Psoas muscle (tissue), 8 donors: ENCODE results near the gene KIF20B. TPM values are rescaled to one million over a fixed set of nuclear protein-coding genes. Genes with fewer than 3 reads are reported as not detected.

ENCODE experiments used
- ATAC-seq, 4 donors: fragments of 200-7000 bp; cut with Tn5 transposase; one replicate each; pipeline ENCODE4 v1.9.1; 2020; ENCODE audit warnings: moderate library complexity in 3 of 4, mild to moderate bottlenecking in 2 of 4
- DNase-seq, 2 donors: peaks; one replicate each; pipeline ENCODE4 v3.0.0-alpha.2; 2020
- H3K27ac ChIP-seq: fragments of 200-600 bp; one replicate; pipeline ENCODE4 v1.8.0; 2022
- H3K27me3 ChIP-seq, 3 donors: fragments of 200-600 bp in 1 of 3; one replicate each; pipeline versions ENCODE4 v1.6.1 to v1.8.0; 2013 to 2022; ENCODE audit warnings: low read length in 2 of 3, mild to moderate bottlenecking in 2 of 3, moderate library complexity in 1 of 3; ENCODE audit not compliant: insufficient read depth in 3 of 3
- H3K36me3 ChIP-seq, 2 donors: fragments of 200-600 bp in 1 of 2; one replicate each; pipeline versions ENCODE4 v1.6.1 to v1.8.0; 2013 to 2022; ENCODE audit warnings: low read depth in 1 of 2, mild to moderate bottlenecking in 1 of 2, moderate library complexity in 1 of 2; ENCODE audit not compliant: insufficient read depth in 1 of 2
- H3K4me1 ChIP-seq: fragments of 200-600 bp; one replicate; pipeline ENCODE4 v1.8.0; 2022
- H3K4me3 ChIP-seq: fragments of 200-600 bp; one replicate; pipeline ENCODE4 v1.8.0; 2022; ENCODE audit warnings: mild to moderate bottlenecking
- H3K9me3 ChIP-seq: fragments of 200-600 bp; one replicate; pipeline ENCODE4 v1.8.0; 2022
- WGBS, 3 donors: extraction: QIAGEN DNeasy Blood & Tissue Kit; methylation state at CpG; one replicate each; pipeline versions ENCODE4 v1.1.6 to v1.1.7; 2013; 5-methylcytosine and 5-hydroxymethylcytosine counted together
- intact Hi-C, 2 donors: fragments of 100-400 bp; cut with DNase I; formaldehyde crosslinking; loops; one replicate each; pipeline versions ENCODE4 v1.11.0 to v1.14.2; 2022
- polyA plus RNA-seq, 3 donors: library from polyadenylated mRNA; stranded (reverse); fragments of 200-250 nt; gene quantifications; one replicate each; pipeline ENCODE4 v1.2.3, GENCODE V29; 2013
- total RNA-seq, 4 donors: library from RNA; stranded (reverse); fragmentation: NEBNext Ultra II Directional in 2 of 4; extraction: Animal tissue kit (Norgen Biotek cat#: 25700) in 2 of 4; gene quantifications; one replicate each; pipeline versions ENCODE4 v1.2.1 to v1.2.4, GENCODE V29; 2021 to 2023
- TF ChIP-seq, protein P1 (sequence below): fragments of 200-600 bp; IDR thresholded peaks from one replicate; pipeline ENCODE4 v1.8.0; 2022; ENCODE audit warnings: antibody characterized with exemption
- donor health status: healthy with polysubstance abuse.
- donor health status: DM: no; HTN: no; CAD: no; lungs with moderate emphysema.
- donor health status: Bipolar disorder and iron deficiency.
- donor health status: healthy.
- donor health status: DM: yes; HTN: yes; CAD: no.
- donor health status: DM: no; HTN: no; CAD: no.
- donor health status: DM: no; HTN: no; CAD: no.
- donor health status: DM: yes; HTN: yes; CAD: no.

KIF20B gene
- total and polyA plus RNA-seq, 7 donors = 0.18 to 0.84 (median 0.57) TPM

- TF ChIP-seq, protein P1, sequence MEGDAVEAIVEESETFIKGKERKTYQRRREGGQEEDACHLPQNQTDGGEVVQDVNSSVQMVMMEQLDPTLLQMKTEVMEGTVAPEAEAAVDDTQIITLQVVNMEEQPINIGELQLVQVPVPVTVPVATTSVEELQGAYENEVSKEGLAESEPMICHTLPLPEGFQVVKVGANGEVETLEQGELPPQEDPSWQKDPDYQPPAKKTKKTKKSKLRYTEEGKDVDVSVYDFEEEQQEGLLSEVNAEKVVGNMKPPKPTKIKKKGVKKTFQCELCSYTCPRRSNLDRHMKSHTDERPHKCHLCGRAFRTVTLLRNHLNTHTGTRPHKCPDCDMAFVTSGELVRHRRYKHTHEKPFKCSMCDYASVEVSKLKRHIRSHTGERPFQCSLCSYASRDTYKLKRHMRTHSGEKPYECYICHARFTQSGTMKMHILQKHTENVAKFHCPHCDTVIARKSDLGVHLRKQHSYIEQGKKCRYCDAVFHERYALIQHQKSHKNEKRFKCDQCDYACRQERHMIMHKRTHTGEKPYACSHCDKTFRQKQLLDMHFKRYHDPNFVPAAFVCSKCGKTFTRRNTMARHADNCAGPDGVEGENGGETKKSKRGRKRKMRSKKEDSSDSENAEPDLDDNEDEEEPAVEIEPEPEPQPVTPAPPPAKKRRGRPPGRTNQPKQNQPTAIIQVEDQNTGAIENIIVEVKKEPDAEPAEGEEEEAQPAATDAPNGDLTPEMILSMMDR = no peak
- no peaks in the 10 kb centered on the region for H3K27me3 ChIP-seq
Measured at GRCh38 chr10:89669985-89670384, 31.4 kb upstream of the KIF20B start.

GRCh38 chr10:89670926-89671325 lies 30.5 kb upstream of the KIF20B start:
- ATAC-seq = no peak
- no peaks in the 10 kb centered on the region for H3K27me3 ChIP-seq
- no peak overlapping the region for H3K27ac ChIP-seq
- WGBS, 3 donors = 24 to 44% (median 34%) methylated on average over 1 of the region's 1 CpG
- no peaks in the 10 kb centered on the region for H3K9me3 ChIP-seq
- no peaks in the 10 kb centered on the region for H3K36me3 ChIP-seq
- DNase-seq = no peak
- no peak overlapping the region for H3K4me3 ChIP-seq
- TF ChIP-seq, protein P1 = no peak
- intact Hi-C loops = no loop called here
- no peaks in the 10 kb centered on the region for H3K4me1 ChIP-seq

More at GRCh38 chr10:89669985-89670384, 31.4 kb upstream of the KIF20B start:
- intact Hi-C loops = no loop called here
- Histone ChIP-seq H3K36me3 (no peaks in the 10 kb centered on the region), H3K9me3 (no peaks in the 10 kb centered on the region), H3K4me1 (peaks cover 1% of the 10 kb centered on the region), H3K4me3 (no peak overlapping the region), H3K27ac (no peak overlapping the region)
- no peak for ATAC-seq
- no peak for DNase-seq
- 96 to 98% (median 97%) methylated on average over 1 of the region's 1 CpG for WGBS, 3 donors

DNA sequence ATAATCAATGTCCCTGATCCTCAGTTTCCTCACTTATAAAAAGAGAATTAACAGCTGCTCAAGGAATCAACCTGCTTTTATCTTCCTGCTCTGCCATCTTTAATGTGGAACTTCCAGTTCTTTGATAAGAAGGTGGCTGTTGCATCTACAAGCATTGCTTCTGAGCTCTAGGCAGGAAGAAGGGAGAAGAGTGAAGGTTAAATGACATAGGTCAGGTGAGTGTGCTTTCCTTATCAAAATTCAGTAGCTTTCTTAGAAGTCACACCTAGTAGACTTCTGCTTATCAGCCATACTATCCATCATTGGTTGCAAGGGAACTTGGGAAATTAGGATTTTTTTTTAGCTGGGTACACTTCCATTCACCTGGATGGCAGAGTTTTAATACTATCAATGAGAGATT lies 24.0 kb upstream of the KIF20B start:
- H3K4me1 ChIP-seq = no peaks in the 10 kb centered on the region
- TF ChIP-seq, protein P1 = no peak
- no peaks in the 10 kb centered on the region for H3K27me3 ChIP-seq
- DNase-seq (no peak), ATAC-seq (no peak)
- H3K36me3 ChIP-seq = no peaks in the 10 kb centered on the region
- H3K27ac ChIP-seq = no peak overlapping the region
- H3K9me3 ChIP-seq = no peaks in the 10 kb centered on the region
- intact Hi-C loops = no loop called here
- no peak overlapping the region for H3K4me3 ChIP-seq

GRCh38 chr10:89679986-89680385 lies 21.4 kb upstream of the KIF20B start:
- 84 to 91% (median 87%) methylated on average over 3 of the region's 3 CpGs for WGBS, 3 donors
- intact Hi-C loops = no loop called here
- no peak overlapping the region for H3K4me3 ChIP-seq
- ATAC-seq (no peak), DNase-seq (no peak)
- H3K36me3 ChIP-seq = no peaks in the 10 kb centered on the region
- H3K27me3 ChIP-seq = no peaks in the 10 kb centered on the region
- no peak overlapping the region for H3K27ac ChIP-seq
- TF ChIP-seq, protein P1 = no peak
- no peaks in the 10 kb centered on the region for H3K4me1 ChIP-seq
- H3K9me3 ChIP-seq = no peaks in the 10 kb centered on the region

- H3K9me3 ChIP-seq = no peaks in the 10 kb centered on the region
- H3K4me3 ChIP-seq = no peak overlapping the region
- intact Hi-C loops = no loop called here
- DNase-seq = no peak
- TF ChIP-seq, protein P1 = no peak
- WGBS, 3 donors = 43 to 54% (median 47%) methylated on average over 5 of the region's 5 CpGs
- ATAC-seq = peak in 3 of 4 donors; percentile 57 to 68 (median 67)
- no peak overlapping the region for H3K27ac ChIP-seq
- no peaks in the 10 kb centered on the region for H3K36me3 ChIP-seq
- H3K4me1 ChIP-seq = no peaks in the 10 kb centered on the region
- no peaks in the 10 kb centered on the region for H3K27me3 ChIP-seq
Measured at GRCh38 chr10:89683883-89684282, 17.5 kb upstream of the KIF20B start.
